Loucy (cell line): ENCODE results near the gene VTN.

Experiments used
- CTCF ChIP-seq: fragments of 200-600 bp; sonication (generic); conservative IDR thresholded peaks from 2 replicates; pipeline ENCODE4 v1.5.1; 2014; ENCODE audit warnings: mild to moderate bottlenecking, antibody characterized with exemption, low read length
- EZH2phosphoT487 ChIP-seq: fragments of 200-600 bp; IDR thresholded peaks from 2 replicates; pipeline ENCODE4 v1.6.1; 2018; ENCODE audit warnings: antibody characterized with exemption, mild to moderate bottlenecking, moderate library complexity, borderline replicate concordance

- TF ChIP-seq CTCF (no peak), EZH2phosphoT487 (no peak)
Measured at GRCh38 chr17:28340374-28340773, 29.7 kb downstream of the VTN start.
